GM19193 (cell line): ENCODE data around the gene KHDRBS2.

Experiments used
- POLR2A ChIP-seq: IDR thresholded peaks from 4 replicates; pipeline ENCODE4 v1.6.1; 2011; ENCODE audit not compliant: insufficient read depth, insufficient read length; ENCODE audit errors: extremely low read depth

Gene KHDRBS2

DNA sequence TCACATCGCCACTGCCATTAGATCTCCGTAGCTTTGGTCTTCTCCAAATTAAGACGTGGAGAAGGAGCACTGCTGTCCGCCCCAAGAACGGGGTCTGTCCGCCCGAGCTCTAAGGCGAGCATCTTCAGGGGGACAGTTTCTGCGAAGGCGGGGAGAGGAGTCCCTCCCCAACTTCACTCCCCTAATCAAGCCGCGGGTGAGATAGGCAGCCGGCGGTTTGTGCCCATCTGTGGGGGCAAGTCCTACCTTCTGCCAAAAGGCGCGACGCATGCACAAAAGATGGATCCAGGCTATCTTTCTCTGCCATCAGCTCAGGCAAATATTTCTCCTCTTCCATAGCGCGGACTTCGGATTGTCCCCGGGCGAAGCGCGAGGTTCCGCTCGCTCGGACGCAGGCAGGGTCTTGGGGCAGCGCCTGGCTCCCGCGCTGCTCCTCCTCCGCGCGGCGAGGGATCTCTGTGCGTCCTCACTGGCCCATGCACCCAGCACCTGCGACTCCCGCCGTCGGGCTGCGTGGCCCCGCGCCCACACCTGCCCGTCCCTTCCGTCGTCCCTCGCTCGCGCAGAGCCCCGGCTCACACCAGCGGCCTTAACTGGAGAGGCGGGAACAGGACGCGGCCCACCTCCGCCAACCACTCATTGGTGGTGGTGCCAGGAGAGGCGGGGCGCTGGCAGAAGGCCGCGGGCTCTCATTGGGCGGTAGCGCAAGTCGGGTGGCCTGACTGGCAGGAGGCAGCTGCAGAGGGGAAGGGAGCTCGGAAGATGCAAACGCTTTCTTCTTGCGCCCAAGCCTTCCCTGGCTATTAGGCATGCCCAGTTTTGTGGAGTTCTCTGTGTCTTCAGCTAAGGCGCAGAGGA is at the start of gene KHDRBS2:
TSS of gene KHDRBS2 (minus strand) at position 614 of the 858 bp plus-strand sequence.
- no peak for TF ChIP-seq POLR2A

DNA sequence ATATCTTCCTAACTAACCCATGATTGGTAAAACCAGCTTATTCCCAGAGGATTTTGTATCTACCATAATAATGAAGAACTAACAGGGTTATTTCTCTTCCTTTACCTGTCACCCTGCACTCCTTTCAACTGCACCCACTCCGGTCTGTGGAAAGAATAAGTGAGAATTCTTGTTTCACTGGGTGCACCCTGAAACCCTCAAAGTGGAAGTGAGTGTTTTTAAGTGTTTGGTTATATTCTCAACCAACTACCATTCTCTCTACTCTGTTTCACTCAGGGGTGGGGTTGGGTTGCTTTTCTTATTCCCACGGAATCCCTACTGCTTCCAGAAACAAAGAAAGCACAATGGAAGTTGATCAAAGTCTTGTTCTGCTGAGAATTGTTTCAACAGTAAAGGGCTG is 42.6 kb upstream of the KHDRBS2 start:
- TF ChIP-seq POLR2A: no peak

DNA sequence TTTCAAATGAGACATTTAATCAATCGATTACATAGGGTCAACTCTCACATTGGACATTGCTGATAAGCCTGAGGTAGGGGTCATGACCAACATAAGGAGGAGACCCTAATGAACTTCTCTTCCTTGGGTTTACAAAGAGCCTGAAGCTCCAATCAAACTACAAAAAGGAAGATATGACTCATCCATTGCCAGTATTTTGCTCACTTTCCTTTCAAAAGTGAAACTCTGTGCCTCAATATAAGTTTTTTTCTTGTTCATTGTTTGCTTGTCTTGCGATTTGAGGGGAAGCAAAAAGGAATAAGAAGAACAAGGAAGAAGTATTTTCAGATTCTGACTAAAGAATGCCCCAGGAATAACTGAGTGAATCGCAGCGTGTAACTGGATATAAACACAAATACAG is 38.8 kb upstream of the KHDRBS2 start:
- no peak for TF ChIP-seq POLR2A

DNA sequence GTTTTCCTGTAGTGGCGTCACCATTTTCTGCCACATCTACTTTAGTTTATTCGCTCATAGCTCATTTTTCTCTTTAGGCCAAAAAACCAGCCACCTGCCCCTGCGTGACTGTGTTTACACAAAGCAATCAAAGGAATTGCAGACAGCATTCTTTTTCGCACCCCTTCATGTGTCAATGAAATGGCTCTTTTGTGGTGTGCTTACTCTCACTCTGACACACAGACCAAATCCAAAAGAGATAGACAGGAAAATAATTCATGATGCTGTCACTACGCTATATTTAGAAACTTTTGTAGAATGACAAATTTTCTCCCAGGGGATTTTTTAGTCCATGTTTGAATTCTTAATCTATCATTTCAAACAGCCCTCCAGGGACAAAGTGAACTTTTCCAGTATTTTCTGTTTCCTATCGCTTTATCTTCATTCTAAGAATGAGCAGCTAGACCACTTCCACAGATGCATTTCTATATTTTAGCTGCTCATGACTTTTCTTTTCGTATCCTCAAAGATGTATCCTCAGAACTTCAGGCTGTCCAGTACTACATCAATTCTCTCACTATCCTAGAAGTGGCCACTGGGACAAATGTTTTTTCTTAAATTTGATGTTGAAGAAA is 37.9 kb upstream of the KHDRBS2 start:
- TF ChIP-seq POLR2A: no peak

DNA sequence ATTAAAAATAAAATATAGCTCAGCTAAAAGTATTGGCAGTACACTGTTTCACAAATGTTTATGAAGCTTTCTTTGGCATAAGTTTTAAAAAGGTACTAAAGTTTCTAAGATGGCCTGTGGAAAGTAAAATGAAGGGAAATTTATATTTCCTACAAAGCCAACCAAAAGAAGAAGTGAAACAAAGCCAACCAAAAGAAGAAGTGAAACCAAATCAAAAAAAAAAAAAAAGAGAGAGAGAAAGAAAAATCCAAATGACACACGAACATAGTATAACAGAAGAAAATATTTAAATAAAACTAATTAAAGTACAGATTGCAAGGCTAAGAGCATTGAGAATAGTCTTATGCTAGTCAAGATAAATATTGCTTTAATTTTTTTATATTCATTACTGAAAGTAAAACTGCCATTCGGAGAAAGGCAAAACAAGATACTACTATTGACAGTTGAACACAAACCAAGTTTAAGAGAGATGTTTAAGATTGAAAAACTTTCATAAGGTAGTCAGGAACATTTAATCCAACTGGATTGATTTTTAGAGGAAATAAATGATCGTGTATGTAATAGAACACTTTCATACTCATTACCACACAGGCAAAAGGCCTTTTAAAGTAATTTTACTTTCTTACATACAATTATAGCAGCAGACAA is 12.8 kb upstream of the KHDRBS2 start:
- TF ChIP-seq POLR2A: no peak

DNA sequence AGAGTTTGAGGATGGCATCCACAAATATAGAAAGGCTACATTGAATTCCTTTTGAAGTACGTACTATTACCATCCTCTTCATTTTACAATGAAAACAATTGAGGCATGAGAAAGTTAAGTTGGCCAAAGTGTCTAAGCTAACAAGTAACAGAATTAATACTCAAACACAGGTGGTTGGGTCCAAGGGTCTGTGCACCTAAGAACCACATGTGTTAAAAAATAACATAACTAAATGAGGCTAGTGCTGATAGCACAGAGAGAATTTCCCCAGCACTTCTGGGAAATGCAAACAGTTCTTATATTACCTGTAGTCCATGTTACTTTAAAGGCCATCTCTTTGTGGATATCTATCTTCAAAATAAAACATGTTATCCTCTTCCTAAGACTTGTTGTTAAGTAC is 10.5 kb upstream of the KHDRBS2 start:
- TF ChIP-seq POLR2A: no peak

DNA sequence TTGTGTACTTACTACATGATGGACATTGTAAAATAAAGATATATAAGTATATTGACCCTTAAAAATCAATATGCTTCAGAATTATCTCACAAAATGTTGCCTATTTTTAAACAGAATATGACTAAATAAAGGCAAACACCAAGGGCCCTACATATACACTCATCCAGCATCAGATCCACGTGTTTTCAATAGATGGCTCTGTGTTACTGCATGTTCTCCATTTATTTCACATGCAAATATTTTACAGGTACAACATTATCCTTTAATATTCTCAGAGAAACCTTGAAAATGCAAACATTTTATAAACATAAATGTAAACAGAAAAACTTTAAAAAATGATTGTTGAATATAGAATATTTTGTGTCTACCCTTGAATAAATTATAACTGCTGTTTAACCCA is 2.9 kb upstream of the KHDRBS2 start:
- no peak for TF ChIP-seq POLR2A

DNA sequence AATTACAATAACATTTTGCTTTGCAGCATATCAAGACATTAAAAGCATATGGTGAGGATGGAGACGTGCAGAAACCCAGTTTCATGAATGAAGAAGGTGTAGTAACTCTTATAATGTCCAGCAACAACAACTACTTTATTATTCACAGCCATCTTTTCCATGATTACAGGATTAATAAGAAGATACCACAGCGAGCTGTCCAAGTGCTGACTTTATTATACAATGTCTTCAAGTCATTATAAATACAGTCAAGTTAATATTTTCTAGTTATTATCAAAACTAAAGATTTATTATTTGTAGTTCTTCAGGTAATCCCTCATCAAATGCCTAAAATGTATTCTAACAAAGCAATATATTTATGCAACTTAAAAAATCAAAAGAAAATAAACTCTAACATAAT is 2.5 kb upstream of the KHDRBS2 start:
- TF ChIP-seq POLR2A: no peak

DNA sequence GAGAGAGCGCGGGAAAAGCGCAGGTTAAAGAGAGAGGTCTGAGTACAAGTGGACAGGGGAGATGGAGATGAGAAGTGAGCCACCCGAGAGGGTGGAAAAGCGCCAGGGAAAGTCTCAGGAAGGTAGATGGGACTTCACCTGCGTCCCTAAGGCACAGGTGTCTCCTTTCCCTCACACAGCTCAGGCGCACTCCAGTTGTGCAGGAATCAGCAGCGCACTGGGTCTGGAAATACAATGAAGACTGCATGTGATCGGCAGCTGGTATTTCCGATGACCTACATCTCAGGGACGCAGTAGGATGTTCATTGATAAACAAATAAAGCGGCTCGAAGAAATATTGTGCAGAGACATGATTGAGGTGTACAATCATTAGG is 432 bp upstream of the KHDRBS2 start:
- TF ChIP-seq POLR2A: no peak

DNA sequence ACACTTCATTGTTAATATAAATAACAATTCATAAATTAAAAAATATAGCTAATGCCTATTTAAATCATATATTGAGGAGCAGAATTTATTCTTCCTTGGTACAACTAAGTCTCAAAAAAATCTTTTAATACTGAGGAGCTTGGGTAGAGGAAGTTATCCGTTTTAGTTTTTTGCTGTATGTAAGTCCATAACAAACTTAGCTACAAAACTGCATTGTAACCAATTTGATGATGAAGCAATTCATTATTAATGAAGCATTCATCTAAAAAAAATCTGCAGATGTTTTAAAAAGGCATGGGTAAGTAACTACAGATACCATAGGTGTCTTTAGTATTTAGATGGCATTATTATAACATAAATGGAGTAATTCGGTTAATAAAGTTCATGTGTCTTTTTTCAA is 1.3 kb downstream of the KHDRBS2 start:
- TF ChIP-seq POLR2A: no peak

DNA sequence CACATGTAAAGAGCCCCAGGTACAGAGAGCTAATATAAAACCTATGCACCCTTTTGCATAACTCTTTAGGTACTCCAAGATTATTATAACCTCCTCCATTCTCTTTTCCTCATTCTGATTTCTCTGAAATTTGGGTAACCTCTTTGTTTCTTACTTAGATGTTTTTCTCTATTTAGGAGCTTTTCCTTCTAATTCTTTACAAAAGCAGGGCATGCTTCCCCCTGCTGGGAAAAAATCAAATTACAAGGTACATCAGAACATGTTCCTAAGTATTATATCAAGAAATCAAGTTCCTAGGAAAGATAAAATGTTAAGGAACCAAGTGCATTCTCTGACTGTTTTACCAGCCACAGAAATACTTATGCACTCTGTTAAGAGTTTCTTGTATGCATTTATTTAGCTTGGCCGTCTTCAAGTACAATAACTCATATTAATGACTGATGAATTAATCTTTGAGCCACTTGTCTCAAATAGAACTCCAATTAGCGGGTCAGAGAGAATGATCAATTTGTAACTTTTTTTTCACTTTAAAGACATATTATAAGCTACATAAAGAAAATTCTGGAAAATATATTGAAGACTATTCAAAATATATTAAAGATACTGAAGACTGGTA is 2.1 kb downstream of the KHDRBS2 start:
- no peak for TF ChIP-seq POLR2A

DNA sequence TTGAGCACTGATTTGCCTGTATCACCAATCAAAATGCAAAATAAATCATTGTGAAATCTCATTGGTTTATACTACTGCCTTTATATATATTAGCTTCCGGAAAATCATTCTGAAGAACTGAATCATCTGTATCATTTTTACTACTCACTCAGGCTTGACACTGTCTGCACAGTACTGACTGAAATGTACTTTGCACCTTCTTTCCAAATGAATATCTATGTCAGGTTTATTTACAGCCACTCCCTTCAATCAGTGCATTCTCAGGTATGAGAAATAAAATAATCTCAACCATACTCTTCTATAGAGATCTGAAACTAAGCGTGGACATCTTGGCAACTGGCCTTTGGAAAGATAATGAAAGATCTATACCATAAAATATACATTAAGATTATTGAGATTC is 2.7 kb downstream of the KHDRBS2 start:
- TF ChIP-seq POLR2A: no peak

DNA sequence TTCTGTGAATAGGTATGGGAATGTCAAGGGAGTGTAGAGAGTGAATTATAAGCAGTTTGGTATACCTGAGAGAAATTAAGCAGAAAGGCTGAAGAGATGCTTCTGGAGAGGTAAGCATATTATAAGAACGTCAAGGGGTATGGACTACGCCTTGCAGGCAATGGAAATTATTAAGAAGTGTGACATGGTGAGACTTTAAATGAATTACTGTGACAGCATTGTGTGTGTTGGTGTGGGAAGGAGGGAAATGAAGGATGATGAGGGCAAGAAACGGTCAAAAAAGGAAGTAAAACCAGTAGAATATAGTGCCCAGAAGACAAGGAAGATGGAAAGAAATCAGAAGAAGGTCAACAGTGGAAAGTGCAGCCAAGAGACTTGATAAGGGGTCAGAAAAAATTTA is 5.9 kb downstream of the KHDRBS2 start:
- TF ChIP-seq POLR2A: no peak

DNA sequence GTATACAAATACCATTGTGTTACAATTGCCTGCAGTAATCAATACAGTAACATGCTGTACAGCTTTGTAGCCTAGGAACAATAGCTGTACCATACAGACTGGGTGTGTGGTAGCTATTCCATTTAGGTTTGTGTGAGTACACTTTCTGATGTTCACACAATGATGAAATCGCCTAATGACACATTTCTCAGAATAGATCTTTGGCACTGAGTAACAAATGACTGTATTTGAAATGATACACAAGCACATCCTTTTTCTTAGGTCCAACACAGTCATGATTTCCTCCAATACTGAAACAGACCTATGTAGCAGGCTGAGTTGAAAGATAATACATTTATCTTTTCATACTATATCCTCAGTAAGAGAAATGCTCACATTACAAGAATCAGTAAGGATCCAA is 13.9 kb downstream of the KHDRBS2 start:
- no peak for TF ChIP-seq POLR2A

DNA sequence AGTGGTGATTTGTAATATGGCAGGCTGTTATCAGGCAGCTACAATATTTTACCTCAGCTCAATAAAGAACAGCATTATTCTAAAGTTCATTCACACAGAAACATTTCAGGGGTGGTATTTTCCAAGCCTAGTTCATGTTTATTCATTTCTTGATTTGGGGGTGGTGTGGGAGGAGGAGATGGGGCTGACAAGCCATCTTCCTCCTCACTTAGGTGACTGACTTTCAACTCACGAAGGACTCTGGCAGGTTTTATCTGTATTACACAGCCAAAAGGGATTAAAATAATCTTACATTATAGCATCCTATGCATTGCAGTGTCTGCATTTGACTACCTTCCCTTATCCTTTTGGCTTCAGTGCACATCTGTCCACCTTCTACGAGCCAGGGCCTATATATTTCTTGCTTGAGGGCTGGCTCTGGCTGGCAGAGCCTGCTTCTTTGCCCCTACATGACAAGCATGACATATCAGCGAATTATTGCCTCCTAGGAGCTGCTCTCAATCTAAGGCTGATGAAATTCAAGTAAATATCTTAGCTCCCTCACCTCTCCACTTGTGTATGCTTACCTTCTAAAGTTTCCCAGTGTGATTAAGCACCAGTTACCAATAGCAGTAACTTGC is 20.0 kb downstream of the KHDRBS2 start:
- no peak for TF ChIP-seq POLR2A

DNA sequence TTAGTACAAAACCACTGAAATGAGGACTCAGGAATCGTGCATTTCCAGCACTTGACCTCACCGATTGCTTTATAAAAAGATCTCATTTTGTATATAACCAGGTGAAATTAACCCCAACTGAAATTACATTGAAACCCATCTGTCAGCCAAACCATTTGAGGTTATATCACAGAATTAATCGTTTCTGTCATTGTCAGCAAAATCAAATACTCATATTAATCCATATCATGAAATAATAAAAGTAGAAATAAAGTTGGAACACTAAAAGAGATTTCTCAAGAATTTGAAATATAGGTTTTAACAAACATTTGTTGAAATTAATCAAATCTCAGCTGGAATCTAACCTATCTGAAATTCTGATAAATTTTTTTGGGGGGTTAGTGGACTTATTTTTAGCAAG is 23.7 kb downstream of the KHDRBS2 start:
- no peak for TF ChIP-seq POLR2A

DNA sequence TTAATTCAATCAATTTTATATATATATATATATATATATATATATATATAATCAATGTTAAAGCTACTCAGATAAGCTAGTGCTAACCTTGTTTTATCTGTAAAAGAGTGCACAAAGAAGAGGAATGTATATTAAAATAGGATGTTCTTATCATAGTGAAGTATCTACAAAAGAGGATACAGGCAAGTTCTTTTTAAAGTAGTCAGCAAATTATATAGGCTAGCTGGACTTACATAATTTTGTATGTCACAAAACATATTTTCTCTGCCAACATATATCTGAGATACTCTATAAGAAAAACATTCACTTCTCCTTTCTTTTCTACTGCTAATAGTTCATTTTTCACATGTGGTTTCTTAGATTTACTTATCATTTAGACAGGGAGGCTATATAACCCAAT is 39.9 kb downstream of the KHDRBS2 start:
- no peak for TF ChIP-seq POLR2A
